OCI-LY3 (cell line): ENCODE measurements around the gene ITFG1.
"Not testable (repeated sequence)": the region's sequence is repeated elsewhere in the genome, so short reads cannot be mapped to it uniquely, and the experiment has no call there.

Source experiments
- H2AFZ ChIP-seq: fragments of 200-600, 300-600 bp; shearing (Covaris generic); 2 replicates; pipeline ENCODE4 v1.6.0; 2014; ENCODE audit warnings: antibody characterized with exemption, low read depth, low read length
- H3K27ac ChIP-seq: fragments of 200-600, 300-600 bp; sonication (generic); 2 replicates; pipeline ENCODE4 v1.5.1; 2014; ENCODE audit warnings: mild to moderate bottlenecking, low read length, moderate library complexity, mixed read lengths
- H3K27me3 ChIP-seq: fragments of 200-600, 300-600 bp; sonication (generic); 2 replicates; pipeline ENCODE4 v1.6.1; 2014; ENCODE audit warnings: low read depth, low read length, mixed read lengths
- H3K36me3 ChIP-seq: fragments of 200-600, 300-600 bp; sonication (generic); replicated peaks from 2 replicates; pipeline ENCODE3; 2014; ENCODE audit warnings: low read depth, low read length, mixed read lengths
- H3K4me1 ChIP-seq: fragments of 300-600, 200-600 bp; sonication (generic); 2 replicates; pipeline ENCODE4 v1.6.1; 2014; ENCODE audit warnings: low read length, mixed read lengths
- H3K4me2 ChIP-seq: fragments of 200-600, 300-600 bp; sonication (generic); 2 replicates; pipeline ENCODE4 v1.6.1; 2014; ENCODE audit warnings: low read length, mixed read lengths
- H3K4me3 ChIP-seq: fragments of 300-600, 200-600 bp; sonication (generic); 2 replicates; pipeline ENCODE4 v1.5.1; 2014; ENCODE audit warnings: antibody characterized with exemption, mild to moderate bottlenecking, low read length, moderate library complexity
- H3K79me2 ChIP-seq: fragments of 300-600, 200-600 bp; shearing (Covaris generic); 2 replicates; pipeline ENCODE4 v1.6.1; 2014; ENCODE audit warnings: mild to moderate bottlenecking, low read length, mixed read lengths
- H3K9ac ChIP-seq: fragments of 300-600, 200-600 bp; shearing (Covaris generic); 2 replicates; pipeline ENCODE4 v1.6.0; 2014; ENCODE audit warnings: mild to moderate bottlenecking, low read length, moderate library complexity
- H3K9me3 ChIP-seq: fragments of 200-600, 300-600 bp; shearing (Covaris generic); 2 replicates; pipeline ENCODE4 v1.6.1; 2014; ENCODE audit warnings: low read length, mixed read lengths; ENCODE audit not compliant: insufficient read depth
- H4K20me1 ChIP-seq: fragments of 200-600, 300-600 bp; sonication (generic); 2 replicates; pipeline ENCODE4 v1.6.1; 2016; ENCODE audit warnings: low read length, mixed read lengths; ENCODE audit not compliant: insufficient read depth
- EZH2phosphoT487 ChIP-seq: fragments of 200-600 bp; shearing (Covaris generic); IDR thresholded peaks from 2 replicates; pipeline ENCODE4 v1.6.1; 2018; ENCODE audit warnings: antibody characterized with exemption, mixed run types, low read depth
- TF ChIP-seq, protein P1 (sequence below): fragments of 200-600, 300-600 bp; sonication (generic); IDR thresholded peaks from 2 replicates; pipeline ENCODE4 v1.5.1; 2014; ENCODE audit warnings: antibody characterized with exemption, low read length, low read depth

Gene ITFG1

DNA sequence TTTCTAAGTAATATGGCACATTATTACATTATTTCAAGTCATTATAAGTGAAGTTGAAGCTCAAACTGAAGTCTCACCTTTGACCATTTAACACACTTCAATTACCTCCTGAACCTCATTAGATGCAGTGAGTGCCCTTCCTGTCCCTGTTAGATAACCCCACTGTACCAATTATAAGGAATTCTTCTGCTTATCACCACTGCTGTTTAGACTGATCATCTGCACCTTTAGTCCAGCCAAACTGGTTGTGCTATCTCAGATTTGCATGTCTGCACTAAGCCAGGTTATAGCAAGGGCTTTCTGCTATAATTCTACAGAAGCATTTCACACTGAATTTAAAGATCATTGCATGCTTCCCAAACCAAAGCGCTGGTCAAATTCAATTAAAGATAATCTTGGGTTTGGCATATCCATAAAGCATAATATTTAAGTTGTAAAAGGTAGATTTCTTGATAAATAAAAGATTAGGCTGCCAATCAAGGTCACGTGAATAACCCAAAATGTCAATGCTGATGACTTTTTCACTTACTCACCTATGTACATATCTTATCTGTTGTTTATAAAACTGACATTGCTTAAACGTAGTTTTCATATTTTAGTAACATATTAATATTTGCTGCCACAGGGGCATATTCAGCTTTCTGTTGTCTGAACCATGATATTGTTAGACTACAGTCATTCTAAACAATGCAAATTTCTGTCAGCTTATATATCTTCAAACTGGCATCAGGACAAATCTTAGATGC is 11.9 kb downstream of the ITFG1 start:
- no peak for TF ChIP-seq EZH2phosphoT487
- TF ChIP-seq, protein P1, sequence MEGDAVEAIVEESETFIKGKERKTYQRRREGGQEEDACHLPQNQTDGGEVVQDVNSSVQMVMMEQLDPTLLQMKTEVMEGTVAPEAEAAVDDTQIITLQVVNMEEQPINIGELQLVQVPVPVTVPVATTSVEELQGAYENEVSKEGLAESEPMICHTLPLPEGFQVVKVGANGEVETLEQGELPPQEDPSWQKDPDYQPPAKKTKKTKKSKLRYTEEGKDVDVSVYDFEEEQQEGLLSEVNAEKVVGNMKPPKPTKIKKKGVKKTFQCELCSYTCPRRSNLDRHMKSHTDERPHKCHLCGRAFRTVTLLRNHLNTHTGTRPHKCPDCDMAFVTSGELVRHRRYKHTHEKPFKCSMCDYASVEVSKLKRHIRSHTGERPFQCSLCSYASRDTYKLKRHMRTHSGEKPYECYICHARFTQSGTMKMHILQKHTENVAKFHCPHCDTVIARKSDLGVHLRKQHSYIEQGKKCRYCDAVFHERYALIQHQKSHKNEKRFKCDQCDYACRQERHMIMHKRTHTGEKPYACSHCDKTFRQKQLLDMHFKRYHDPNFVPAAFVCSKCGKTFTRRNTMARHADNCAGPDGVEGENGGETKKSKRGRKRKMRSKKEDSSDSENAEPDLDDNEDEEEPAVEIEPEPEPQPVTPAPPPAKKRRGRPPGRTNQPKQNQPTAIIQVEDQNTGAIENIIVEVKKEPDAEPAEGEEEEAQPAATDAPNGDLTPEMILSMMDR = no peak
- H3K79me2 ChIP-seq = no peaks in the 10 kb centered on the region
- no peak overlapping the region for H2AFZ ChIP-seq
- no peak overlapping the region for H3K27ac ChIP-seq
- no peak overlapping the region for H3K4me3 ChIP-seq
- H3K4me1 ChIP-seq = no peaks in the 10 kb centered on the region
- H3K4me2 ChIP-seq = no peak overlapping the region
- H3K27me3 ChIP-seq = no peaks in the 10 kb centered on the region
- no peaks in the 10 kb centered on the region for H3K9me3 ChIP-seq
- H3K9ac ChIP-seq = no peak overlapping the region
- peaks cover 6% of the 10 kb centered on the region for H3K36me3 ChIP-seq
- H4K20me1 ChIP-seq = peaks cover 4% of the 10 kb centered on the region; the same call in 1 of the 2 replicates

DNA sequence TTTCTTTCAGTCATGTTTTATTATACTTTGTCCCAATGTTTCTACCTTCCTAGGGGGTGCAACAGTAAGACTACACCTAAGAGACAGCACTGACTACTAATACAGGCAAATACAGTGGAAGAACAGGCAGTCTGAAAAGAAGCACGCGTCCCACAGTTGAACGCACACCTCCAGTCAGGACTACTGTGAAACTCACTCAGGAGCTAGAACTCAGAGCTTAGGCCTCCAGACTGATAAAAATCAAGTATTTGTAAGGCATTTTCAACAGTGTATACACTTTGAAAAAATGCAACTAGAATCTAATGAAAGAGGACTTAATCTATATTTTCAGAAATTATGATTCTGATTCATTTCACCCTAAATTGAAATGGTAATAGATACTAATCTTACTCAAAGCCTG is 14.4 kb downstream of the ITFG1 start:
- Histone ChIP-seq H2AFZ (no peak overlapping the region), H3K4me3 (no peak overlapping the region), H3K9me3 (no peaks in the 10 kb centered on the region), H3K9ac (no peak overlapping the region), H3K27ac (no peak overlapping the region), H3K27me3 (no peaks in the 10 kb centered on the region), H4K20me1 (peaks cover 4% of the 10 kb centered on the region; the same call in 1 of the 2 replicates), H3K4me2 (no peak overlapping the region), H3K79me2 (no peaks in the 10 kb centered on the region), H3K36me3 (no peaks in the 10 kb centered on the region), H3K4me1 (no peaks in the 10 kb centered on the region)
- TF ChIP-seq, protein P1 = no peak
- no peak for TF ChIP-seq EZH2phosphoT487

DNA sequence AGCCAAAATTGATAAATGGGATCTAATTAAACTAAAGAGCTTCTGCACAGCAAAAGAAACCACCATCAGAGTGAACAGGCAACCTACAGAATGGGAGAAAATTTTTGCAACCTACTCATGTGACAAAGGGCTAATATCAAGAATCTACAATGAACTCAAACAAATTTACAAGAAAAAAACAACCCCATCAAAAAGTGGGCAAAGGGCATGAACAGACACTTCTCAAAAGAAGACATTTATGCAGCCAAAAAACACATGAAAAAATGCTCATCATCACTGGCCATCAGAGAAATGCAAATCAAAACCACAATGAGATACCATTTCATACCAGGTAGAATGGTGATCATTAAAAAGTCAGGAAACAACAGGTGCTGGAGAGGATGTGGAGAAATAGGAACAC is 18.0 kb downstream of the ITFG1 start:
- not testable (repeated sequence) for H3K4me2 ChIP-seq, H3K79me2 ChIP-seq, H2AFZ ChIP-seq, H3K9me3 ChIP-seq, H3K27me3 ChIP-seq, H3K4me3 ChIP-seq, H3K4me1 ChIP-seq, H3K27ac ChIP-seq, H3K9ac ChIP-seq, H3K36me3 ChIP-seq, H4K20me1 ChIP-seq

DNA sequence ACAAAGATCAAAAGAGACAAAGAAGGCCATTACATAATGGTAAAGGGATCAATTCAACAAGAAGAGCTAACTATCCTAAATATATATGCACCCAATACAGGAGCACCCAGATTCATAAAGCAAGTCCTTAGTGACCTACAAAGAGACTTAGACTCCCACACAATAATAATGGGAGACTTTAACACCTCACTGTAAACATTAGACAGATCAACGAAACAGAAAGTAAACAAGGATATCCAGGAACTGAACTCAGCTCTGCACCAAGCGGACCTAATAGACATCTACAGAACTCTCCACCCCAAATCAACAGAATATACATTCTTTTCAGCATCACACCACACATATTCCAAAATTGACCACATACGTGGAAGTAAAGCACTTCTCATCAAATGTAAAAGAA is 20.8 kb downstream of the ITFG1 start:
- not testable (repeated sequence) for H3K36me3 ChIP-seq, H3K4me1 ChIP-seq, H3K9ac ChIP-seq, H2AFZ ChIP-seq, H3K9me3 ChIP-seq, H3K79me2 ChIP-seq, H3K4me2 ChIP-seq, H3K27me3 ChIP-seq, H3K4me3 ChIP-seq, H3K27ac ChIP-seq, H4K20me1 ChIP-seq

DNA sequence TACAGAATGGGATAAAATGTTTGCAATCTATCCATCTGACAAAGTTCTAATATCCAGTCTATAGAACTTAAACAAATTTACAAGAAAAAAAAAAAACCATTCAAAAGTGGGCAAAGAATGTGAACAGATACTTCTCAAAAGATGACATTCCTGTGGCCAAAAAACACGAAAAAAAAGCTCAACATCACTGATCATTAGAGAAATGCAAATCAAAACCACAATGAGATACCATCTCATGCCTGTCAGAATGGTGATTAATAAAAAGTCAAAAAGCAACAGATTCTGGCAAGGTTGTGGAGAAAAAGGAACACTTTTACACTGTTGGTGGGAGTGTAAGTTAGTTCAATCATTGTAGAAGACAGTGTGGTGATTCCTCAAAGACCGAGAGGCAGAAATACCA is 26.6 kb downstream of the ITFG1 start:
- H2AFZ ChIP-seq, H4K20me1 ChIP-seq, H3K27me3 ChIP-seq, H3K27ac ChIP-seq, H3K9me3 ChIP-seq, H3K4me2 ChIP-seq, H3K79me2 ChIP-seq, H3K9ac ChIP-seq, H3K4me1 ChIP-seq, H3K4me3 ChIP-seq, H3K36me3 ChIP-seq: not testable (repeated sequence)
